HUES6 (cell line): ENCODE data around the gene TOP3A.
"Not testable (repeated sequence)": the region's sequence is repeated elsewhere in the genome, so short reads cannot be mapped to it uniquely, and the experiment has no call there.

Source experiments
- H3K27ac ChIP-seq: 2 replicates; pipeline ENCODE4 v1.7.0; 2013; ENCODE audit warnings: low read depth, mild to moderate bottlenecking, low read length, inconsistent platforms
- H3K27me3 ChIP-seq: 2 replicates; pipeline ENCODE4 v1.6.1; 2013; ENCODE audit warnings: low read length; ENCODE audit not compliant: control insufficient read depth, insufficient read depth
- H3K36me3 ChIP-seq: 2 replicates; pipeline ENCODE4 v1.6.1; 2013; ENCODE audit warnings: low read length; ENCODE audit not compliant: control insufficient read depth, insufficient read depth
- H3K4me1 ChIP-seq: 2 replicates; pipeline ENCODE4 v1.6.1; 2013; ENCODE audit warnings: low read length; ENCODE audit not compliant: control insufficient read depth, insufficient read depth
- H3K4me3 ChIP-seq: 2 replicates; pipeline ENCODE4 v1.5.1; 2013; ENCODE audit warnings: low read depth, low read length
- H3K9ac ChIP-seq: one replicate; pipeline ENCODE4 v1.6.1; 2013; ENCODE audit warnings: mild to moderate bottlenecking, low read length
- H3K9me3 ChIP-seq: 2 replicates; pipeline ENCODE4 v1.6.1; 2013; ENCODE audit warnings: low read depth, low read length; ENCODE audit not compliant: control insufficient read depth, insufficient read depth

Gene TOP3A

GRCh38 chr17:18338158-18338557 is 23.4 kb upstream of the TOP3A start:
- H3K27ac ChIP-seq, H3K9me3 ChIP-seq, H3K4me1 ChIP-seq, H3K9ac ChIP-seq, H3K4me3 ChIP-seq, H3K27me3 ChIP-seq: not testable (repeated sequence)
- H3K36me3 ChIP-seq: peaks cover 75% of the 10 kb centered on the region

GRCh38 chr17:18332909-18333489 is 18.2 kb upstream of the TOP3A start:
- Histone ChIP-seq H3K27me3 (no peaks in the 10 kb centered on the region), H3K9ac (no peak overlapping the region), H3K4me1 (no peaks in the 10 kb centered on the region), H3K27ac (no peak overlapping the region), H3K9me3 (no peaks in the 10 kb centered on the region), H3K36me3 (peaks cover 84% of the 10 kb centered on the region), H3K4me3 (no peak overlapping the region)

- Histone ChIP-seq H3K36me3 (peaks cover 87% of the 10 kb centered on the region), H3K9ac (no peak overlapping the region), H3K27ac (no peak overlapping the region), H3K4me1 (no peaks in the 10 kb centered on the region), H3K27me3 (no peaks in the 10 kb centered on the region), H3K9me3 (no peaks in the 10 kb centered on the region), H3K4me3 (no peak overlapping the region)
Measured at GRCh38 chr17:18331879-18332278, 17.1 kb upstream of the TOP3A start.

DNA sequence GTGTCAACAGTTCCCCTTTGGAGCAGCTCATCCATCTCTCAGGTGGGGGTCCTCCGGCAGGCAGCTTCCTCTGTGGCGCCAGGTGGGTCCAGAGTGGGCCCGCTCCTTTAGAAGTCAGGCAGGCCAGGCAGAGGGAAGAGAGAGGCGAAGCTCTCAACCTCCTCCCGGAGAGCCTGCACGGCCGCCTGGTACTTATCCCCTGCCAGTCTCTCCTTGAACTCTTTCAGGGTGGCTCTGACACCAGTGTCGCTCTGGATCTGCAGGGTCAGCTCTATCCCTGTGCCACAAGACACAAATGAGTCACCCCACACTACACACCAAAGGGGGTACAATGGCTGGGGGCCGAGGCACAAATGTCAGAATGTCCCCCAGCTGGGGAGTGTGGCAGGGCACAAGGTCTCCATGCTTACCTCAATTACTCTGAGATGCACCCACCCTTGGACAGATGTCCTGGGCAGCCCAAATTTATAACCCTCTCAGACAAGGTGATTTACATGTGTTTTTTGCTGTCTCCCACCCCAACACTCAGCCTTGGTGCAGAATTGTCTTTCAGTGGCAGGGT is 13.9 kb upstream of the TOP3A start:
- Histone ChIP-seq H3K27me3 (no peaks in the 10 kb centered on the region), H3K4me3 (no peak overlapping the region), H3K27ac (no peak overlapping the region), H3K4me1 (no peaks in the 10 kb centered on the region), H3K9ac (no peak overlapping the region), H3K36me3 (peaks cover 86% of the 10 kb centered on the region), H3K9me3 (no peaks in the 10 kb centered on the region)

DNA sequence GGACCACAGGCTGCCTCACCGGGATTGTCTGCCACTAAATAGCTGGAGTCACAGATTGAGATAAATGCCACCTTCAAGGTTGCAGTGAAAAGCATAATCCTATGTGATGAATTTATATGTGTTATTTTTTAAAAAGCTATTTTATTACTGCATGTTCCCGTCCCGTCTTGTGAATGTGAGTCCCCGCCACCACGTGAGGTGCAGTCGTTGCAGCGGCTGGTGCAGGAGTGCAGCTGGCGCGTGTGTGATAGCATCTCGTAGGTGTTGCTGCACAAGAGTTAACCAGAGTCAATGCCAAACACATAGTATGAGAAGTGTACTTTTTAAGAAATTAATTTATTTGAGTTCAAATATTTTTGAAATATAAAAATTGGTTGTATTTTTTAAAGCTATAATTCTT is 12.8 kb upstream of the TOP3A start:
- Histone ChIP-seq H3K4me1 (no peaks in the 10 kb centered on the region), H3K36me3 (peaks cover 90% of the 10 kb centered on the region), H3K9ac (no peak overlapping the region), H3K9me3 (no peaks in the 10 kb centered on the region), H3K27me3 (no peaks in the 10 kb centered on the region), H3K4me3 (no peak overlapping the region), H3K27ac (no peak overlapping the region)

DNA sequence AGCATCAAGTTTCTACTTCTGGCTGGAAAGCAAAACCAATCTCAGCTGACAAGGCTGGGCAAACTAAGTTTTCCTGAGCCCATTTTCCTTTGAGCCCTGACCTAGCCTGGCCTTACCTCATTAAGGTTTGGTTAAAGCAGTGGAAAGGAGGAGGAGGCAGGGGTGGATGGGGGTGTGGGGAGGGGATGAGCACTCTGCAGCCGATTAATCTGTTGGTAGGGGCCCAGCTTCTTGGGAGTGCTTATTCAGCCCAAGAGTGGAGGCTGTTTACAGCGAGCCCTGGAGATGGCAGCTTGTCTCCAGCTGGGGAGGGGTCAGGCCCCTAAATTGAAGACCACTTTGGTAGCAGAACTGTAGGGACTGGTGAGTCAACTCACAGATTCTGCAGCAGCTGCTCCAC is 12.3 kb upstream of the TOP3A start:
- H3K9me3 ChIP-seq: no peaks in the 10 kb centered on the region
- H3K36me3 ChIP-seq: peaks cover 89% of the 10 kb centered on the region
- H3K27me3 ChIP-seq: no peaks in the 10 kb centered on the region
- H3K27ac ChIP-seq: no peak overlapping the region
- H3K4me1 ChIP-seq: no peaks in the 10 kb centered on the region
- no peak overlapping the region for H3K9ac ChIP-seq
- no peak overlapping the region for H3K4me3 ChIP-seq

DNA sequence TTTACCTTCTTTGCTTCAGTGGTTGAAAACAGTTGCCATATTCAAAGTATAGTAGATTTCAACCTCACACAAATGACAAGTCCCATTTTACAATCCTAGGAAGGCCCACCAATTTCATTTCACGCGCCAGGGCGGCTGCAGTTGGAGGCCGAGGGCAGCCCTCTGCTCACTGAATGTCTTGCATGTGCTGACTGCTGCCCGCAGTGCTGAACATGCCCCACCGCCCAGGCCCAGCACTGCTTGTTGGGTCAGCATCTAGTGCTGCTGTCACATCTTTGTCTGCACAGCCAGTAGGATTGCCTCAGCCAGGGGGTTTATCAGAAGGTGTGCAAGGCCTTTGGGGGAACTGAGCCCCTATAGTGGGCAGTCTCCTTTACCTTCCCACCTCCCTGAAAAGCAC is 11.8 kb upstream of the TOP3A start:
- Histone ChIP-seq H3K9ac (no peak overlapping the region), H3K27ac (no peak overlapping the region), H3K36me3 (peaks cover 84% of the 10 kb centered on the region), H3K4me1 (no peaks in the 10 kb centered on the region), H3K4me3 (no peak overlapping the region), H3K27me3 (no peaks in the 10 kb centered on the region), H3K9me3 (no peaks in the 10 kb centered on the region)

DNA sequence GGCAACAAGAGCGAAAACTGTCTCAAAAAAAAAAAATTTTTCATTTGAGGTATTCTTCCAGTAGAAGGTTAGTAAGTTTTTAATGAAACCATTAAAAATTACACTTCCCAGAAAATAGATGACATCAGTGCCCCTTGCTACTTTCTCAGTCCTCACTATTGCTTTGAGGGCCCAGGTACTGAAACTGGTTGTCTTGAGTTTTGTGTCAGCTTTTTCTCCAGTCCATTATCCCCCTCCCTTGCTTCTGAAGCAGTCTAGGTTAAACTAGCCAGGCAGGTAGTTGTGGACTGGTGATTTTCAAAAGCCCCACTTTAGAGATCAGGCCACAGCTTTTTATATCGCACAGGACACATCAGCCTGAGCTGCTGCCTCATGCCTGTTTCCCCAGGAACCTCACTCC is 11.2 kb upstream of the TOP3A start:
- Histone ChIP-seq H3K4me1 (no peaks in the 10 kb centered on the region), H3K36me3 (peaks cover 79% of the 10 kb centered on the region), H3K27me3 (no peaks in the 10 kb centered on the region), H3K27ac (no peak overlapping the region), H3K9me3 (no peaks in the 10 kb centered on the region), H3K9ac (no peak overlapping the region), H3K4me3 (no peak overlapping the region)

DNA sequence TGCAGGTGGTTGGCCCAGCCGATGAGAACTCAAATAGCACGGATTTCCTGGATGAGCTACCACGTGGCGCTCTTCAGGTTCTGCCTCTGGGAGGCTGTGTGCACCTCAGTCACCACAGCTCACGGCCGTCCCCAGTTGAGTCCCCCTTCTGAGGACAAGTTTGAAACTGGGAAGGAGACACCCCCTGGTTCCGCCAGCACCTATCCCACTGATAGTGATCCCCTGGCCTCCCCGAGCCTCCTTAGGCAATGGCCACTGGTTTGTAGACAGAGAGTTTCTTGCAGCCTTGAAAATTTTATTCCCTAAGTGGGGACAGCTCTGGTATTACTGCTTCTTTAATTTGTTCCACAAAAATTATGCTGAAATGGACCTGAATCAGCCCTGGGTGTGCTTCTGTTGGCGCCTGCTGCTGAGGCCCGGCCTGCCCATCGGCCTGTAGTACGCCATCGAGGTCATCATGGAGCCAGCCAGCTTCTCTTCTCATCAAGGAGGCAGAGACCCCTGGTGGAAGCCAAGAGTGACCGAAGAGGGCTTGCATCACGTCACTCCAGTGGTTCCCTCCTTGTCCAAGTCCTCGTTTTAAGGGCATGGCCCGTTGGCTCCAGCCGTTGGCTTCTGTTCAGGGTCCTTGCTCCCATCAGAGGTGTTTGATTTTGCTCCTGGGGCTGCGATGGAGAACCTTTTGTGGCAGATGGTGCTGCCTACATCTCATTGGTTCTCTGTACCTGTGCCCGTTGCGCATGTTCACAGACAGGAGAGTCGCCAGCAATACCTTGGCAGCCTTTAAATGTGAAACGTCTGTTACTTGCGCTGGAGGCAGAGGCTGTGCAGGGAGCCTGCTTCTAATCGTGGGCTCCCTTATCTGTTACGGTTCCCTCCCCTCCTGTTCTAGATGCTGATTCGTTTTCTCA is 9.6 kb upstream of the TOP3A start:
- Histone ChIP-seq H3K27me3 (no peaks in the 10 kb centered on the region), H3K9me3 (no peaks in the 10 kb centered on the region), H3K36me3 (peaks cover 69% of the 10 kb centered on the region), H3K4me3 (no peak overlapping the region), H3K9ac (no peak overlapping the region), H3K4me1 (no peaks in the 10 kb centered on the region), H3K27ac (no peak overlapping the region)

DNA sequence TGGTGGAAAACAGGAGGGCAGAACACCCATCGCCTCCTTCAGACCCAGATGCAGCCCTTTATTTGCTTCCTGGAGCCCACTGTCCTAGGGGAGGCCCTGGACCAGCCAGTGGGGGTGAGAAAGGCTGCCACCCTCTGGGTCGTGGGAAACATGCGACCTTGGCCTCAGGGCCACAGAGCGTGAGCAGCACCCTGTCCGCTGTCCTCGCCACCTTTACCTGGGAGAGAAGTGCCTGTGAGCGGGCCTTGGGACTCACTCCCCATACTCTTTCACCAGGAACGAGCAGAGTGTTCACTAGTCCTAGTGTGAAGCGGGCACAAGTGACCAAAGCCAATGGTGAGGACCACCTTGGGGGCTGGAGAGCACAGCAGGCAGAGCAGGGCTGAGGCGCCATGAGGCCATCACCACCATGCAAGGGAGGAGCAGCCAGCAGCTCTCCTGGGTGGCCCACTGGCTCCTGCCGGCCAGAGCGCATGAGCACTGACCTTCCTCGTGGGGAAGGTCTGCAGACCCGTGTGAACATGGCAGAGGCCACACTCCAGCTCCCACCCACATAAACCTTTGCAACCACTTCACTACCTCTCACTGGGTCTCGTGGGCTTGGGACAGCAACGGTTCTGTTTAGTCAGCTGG is 8.8 kb upstream of the TOP3A start:
- Histone ChIP-seq H3K9me3 (no peaks in the 10 kb centered on the region), H3K9ac (no peak overlapping the region), H3K4me3 (no peak overlapping the region), H3K4me1 (no peaks in the 10 kb centered on the region), H3K27ac (no peak overlapping the region), H3K36me3 (peaks cover 64% of the 10 kb centered on the region), H3K27me3 (no peaks in the 10 kb centered on the region)

- no peak overlapping the region for H3K4me3 ChIP-seq
- no peak overlapping the region for H3K9ac ChIP-seq
- H3K36me3 ChIP-seq: peaks cover 60% of the 10 kb centered on the region
- H3K27me3 ChIP-seq: no peaks in the 10 kb centered on the region
- no peak overlapping the region for H3K27ac ChIP-seq
- no peaks in the 10 kb centered on the region for H3K4me1 ChIP-seq
- H3K9me3 ChIP-seq: no peaks in the 10 kb centered on the region
Measured at GRCh38 chr17:18323007-18323406, 8.2 kb upstream of the TOP3A start.
